DMS153 treated with DMSO at 0.1 percent for 48 hours (cell line): ENCODE results near the gene RPL41.
"Not testable (repeated sequence)": the region's sequence is repeated elsewhere in the genome, so short reads cannot be mapped to it uniquely, and the experiment has no call there.

Experiments used
- DNase-seq: peaks from one replicate; lab custom pipeline; 2025; ENCODE audit not compliant: unreplicated experiment; lab: John Stamatoyannopoulos, UW

Gene RPL41

DNA sequence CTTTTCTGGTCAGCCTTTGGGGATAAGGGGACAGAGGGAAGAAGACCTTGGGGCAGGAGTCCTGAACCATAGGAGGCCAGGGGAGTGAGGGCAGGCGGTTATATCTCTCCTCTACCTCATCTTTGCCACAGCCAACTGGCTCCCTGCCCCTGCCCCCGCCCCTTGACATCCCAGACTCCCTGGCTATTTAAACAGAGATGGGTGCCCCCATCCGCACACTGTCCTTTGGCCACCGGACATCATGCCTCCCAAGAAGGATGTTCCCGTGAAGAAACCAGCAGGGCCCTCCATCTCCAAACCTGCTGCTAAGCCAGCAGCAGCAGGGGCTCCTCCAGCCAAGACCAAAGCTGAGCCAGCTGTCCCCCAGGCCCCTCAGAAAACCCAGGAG, 37.2 kb downstream of the RPL41 start:
- DNase-seq = no peak

DNA sequence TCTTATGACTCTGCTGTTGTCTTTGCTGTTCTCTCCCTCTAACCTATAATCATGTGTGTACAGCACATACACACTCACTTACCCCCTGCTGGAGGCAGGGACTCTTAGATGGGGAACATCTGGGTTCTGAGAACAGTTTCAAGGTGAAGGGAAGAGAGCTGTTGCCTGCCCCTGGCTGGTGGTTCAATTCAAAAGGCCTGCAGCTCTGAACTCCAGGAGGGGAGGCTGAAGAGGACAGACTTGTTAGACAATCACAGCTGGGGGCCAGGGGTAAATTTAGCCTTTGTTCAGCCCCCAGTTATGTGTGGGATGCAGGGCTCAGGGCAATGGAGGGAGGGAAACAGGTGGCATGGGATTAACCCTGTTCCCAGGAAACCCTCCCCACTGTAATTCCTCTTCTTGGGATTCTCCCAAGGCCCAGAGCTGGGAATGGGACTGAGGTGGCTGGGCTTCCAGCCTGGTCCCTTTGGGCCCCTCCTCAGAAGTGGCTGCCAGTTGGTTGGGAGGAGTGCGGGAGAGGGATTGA, 37.9 kb downstream of the RPL41 start:
- no peak for DNase-seq

DNA sequence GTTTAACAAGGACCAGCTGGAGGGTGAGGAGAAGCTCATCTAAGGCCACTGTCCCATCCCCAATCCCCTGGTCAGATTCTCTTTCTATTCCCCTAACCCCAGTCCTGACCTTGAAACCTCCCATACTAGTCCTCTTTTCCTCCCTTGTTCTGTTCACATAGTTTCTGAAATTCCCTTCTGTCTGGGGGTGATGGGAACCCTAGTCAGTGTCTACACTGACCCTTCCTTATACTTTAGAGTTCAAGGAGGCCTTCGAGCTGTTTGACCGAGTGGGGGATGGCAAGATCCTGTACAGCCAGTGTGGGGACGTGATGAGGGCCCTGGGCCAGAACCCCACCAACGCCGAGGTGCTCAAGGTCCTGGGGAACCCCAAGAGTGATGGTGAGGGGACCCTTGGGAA, 38.4 kb downstream of the RPL41 start:
- no peak for DNase-seq

DNA sequence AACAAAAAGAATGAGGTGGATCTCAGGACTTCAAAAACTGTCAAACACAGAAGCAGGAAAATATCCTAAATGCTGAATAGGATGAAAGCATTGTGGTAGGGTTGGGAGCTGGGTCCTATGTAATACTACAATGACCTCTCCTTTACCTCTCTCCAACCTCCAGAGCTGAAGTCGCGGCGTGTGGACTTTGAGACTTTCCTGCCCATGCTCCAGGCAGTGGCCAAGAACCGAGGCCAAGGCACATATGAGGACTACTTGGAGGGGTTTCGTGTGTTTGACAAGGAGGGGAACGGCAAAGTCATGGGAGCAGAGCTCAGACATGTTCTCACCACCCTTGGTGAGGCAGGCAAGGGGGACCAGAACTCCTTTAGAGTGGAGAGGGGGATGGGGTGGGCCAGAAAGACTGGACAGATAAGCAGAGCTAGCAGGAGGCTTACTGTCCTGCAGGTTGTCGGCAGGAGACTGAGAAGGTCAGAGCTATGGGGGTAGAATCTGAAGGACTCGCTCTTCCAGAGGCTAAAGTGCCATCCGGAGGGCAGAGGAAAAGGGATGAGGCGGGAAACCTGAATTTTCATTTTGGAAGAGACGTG, 38.9 kb downstream of the RPL41 start:
- DNase-seq = no peak

DNA sequence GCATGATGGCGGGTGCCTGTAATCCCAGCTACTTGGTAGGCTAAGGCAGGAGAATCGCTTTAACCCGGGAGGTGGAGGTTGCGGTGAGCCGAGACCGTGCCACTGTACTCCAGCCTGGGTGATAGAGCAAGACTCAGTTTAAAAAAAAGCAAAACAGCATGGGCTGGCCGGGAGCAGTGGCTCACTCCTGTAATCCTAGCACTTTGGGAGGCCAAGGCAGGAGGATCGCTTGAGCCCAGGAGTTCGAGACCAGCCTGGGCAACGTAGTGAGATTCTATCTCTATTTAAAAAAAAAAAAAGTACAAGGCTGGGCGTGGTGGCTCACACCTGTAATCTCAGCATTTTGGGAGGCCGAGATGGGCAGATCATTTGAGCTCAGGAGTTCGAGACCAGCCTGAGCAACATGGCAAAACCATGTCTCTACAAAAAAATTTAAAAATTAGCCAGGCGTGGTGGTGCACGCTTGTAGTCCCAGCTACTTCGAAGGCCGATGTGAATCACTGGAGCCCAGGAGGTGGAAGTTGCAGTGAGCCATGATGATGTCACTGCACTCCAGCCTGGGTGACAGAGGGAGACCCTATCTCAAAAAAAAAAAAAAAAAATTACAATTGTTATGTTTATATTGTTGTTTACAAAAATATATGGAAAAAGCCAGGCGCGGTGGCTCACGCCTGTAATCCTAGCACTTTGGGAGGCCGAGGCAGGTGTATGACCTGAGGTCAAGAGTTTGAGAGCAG, 40.2 kb downstream of the RPL41 start:
- not testable (repeated sequence) for DNase-seq

DNA sequence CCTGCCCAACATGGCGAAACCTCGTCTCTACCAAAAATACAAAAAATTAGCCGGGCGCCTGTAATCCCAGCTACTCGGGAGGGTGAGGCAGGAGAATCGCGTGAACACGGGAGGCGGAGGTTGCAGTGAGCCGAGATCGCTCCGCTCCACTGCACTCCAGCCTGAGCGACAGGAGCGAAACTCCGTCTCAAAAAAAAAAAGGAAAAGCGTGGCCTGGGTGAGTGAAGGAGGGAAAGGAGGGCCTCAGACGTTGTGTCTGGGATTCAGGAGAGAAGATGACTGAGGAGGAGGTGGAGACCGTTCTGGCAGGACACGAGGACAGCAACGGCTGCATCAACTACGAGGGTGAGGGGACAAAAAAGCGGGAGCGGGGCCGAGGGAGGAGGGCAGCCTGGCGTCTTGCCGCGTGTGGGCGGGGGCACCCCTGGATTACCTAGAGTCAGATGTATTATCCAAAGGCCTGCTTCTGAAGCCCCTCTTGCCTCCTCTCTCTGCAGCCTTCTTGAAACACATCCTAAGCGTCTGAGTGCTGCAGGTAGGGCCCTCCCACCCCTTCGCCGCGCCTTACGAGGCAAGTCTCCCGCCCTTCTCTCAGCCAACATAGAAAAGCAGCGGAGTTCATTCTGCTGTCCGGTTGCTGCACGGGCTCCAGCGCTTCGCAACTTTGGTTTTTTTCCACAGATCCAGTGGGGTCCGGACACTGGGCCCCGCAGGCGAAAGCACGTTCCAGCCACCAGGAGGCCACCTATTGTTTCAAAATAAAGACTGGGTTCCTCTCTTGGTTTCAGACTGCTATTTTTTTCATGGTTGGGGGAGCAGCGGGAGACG, 41.0 kb downstream of the RPL41 start:
- peak; percentile 87 for DNase-seq

DNA sequence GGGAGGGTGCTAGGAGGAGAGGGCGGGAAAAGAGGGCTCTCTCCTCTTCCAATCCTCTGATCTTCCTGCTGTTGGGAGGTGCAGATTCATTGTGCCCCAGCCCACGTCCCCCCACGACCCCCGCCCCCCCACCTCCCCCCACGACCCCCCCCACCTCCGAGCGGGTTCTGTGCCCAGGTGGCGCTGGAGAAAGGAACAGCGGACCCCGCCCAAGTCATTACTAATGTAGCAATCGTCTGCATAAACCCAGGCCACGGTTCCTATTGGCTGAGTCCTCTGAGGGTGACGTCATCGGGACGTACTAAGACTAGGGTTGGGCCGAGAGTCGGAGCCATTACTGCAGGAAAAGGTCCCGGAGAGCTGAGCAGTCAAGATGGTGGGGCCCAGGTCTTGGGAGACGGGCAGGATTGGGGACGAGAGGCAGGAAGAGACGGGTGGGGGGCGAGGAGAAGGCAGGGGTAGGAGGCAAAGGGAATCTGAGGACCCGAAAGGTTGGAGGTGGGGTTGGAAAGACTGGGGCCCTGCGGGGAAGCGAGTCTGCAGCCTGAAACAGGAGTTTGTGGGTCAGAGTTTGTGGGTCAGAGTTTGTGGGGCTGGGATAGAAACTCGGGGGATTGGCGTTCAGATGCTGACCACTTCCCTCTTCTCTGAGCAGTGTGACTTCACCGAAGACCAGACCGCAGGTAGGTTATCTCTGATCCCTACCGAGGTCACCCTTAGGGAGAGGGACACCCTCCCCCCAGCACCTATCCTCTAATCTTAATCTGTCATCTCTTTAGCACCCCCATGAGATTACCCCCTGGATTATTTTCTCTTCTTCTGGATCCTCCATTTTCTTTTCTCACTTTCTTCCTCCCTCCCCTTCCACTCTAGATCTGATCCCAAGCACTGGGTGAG, 41.8 kb downstream of the RPL41 start, which contains the start of gene MYL6:
Gene MYL6 (plus strand): TSS at position 331 of the 897 bp plus-strand sequence. CDS start 43 bp downstream, at position 374.
- peak; percentile 95 for DNase-seq

DNA sequence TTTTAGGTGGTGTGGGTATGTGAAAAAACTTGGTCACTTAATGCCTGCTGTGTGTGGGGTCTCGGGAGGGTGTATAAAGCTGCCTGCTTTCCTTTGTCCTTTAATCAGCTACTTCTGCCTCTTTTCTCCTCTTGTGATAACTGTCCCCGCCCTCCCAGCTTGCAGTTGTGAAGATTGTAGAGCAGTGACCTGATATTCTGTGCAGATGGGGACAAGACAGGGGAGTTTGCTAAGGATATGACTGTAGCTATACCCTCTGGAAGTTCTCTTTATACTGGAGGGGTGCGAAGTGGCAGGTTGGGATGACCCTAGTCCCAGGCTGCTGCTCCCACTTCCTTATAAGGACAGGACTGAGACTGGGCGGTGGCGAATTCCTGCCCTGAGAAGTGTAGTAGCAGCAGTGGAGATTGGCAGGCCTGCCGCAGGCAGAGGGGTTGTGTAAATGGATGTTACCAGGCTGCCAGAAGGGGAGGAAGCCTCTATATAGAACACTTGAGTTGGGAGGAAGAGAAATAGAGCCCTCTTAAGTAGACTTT, 42.6 kb downstream of the RPL41 start:
- DNase-seq = no peak

DNA sequence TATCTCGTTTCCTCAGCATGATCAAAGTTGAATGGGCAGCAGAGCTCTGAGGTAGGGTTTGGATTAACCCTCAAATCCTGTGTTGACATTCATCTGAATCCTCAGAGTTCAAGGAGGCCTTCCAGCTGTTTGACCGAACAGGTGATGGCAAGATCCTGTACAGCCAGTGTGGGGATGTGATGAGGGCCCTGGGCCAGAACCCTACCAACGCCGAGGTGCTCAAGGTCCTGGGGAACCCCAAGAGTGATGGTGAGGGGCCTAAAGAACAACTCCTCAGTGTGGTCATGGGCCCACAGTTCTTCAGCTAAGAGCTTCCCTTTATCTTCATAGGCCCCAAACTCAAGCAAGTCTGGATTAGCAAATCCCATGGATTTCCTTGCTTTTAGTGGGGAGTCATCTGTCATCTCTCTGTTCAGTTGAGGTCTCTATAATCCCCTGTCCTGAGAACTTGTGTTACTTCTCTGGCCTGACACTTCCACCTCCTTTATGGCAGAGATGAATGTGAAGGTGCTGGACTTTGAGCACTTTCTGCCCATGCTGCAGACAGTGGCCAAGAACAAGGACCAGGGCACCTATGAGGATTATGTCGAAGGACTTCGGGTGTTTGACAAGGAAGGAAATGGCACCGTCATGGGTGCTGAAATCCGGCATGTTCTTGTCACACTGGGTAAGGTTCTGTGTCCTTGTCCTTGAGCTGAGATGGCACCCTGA, 43.2 kb downstream of the RPL41 start:
- DNase-seq = no peak

DNA sequence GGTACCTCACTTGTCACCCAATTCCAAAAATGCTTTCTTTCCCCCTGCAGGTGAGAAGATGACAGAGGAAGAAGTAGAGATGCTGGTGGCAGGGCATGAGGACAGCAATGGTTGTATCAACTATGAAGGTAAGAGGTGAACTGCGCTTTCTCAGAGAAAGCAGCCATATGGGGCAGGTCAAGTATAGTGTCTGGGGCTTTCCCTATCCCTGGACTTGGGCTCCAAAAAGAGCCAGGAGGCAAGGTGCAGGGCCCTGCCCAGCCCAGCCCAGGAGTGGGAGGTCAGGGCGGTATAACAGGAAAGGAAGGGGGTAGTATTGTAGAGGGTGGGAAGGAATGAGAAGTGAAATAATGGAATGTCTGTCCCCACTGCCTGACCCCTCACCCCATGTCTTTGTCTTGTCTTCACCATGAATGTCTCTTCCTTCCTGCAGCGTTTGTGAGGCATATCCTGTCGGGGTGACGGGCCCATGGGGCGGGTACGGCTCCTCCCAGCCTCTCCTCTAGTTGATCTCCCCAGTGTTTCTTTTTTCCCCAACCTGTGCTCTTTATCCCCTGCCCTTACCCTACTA, 43.8 kb downstream of the RPL41 start:
- no peak for DNase-seq

DNA sequence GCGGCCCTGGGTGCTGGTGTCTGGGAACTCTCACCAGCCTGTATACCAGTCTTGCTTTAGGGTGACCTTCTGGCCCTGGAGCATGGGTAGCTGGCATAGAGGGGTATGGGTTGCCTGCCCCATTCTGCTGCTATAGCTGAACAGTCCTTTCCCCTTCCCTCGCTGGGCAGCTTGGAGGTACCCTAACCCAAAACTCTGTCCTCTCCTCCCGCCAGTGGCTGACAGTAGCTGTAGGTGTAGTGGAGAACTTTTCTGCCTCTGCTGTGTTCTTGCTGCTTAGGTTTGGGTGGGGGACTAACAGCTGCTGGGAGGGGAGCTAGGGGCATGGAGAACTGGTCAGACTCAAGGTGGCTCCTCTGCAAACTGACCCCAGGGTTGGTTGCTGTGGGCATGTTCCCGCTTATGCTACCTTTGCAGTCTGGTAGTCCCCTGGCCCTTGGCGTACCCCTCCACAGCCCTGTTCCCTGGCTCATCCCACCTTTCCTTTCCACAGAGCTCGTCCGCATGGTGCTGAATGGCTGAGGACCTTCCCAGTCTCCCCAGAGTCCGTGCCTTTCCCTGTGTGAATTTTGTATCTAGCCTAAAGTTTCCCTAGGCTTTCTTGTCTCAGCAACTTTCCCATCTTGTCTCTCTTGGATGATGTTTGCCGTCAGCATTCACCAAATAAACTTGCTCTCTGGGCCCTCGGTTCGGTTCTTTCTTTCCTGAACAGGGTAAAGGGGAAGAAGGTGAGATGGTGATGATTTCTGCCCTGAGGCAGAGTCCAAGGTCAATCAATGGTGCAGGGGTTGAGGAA, 44.7 kb downstream of the RPL41 start:
- no peak for DNase-seq

DNA sequence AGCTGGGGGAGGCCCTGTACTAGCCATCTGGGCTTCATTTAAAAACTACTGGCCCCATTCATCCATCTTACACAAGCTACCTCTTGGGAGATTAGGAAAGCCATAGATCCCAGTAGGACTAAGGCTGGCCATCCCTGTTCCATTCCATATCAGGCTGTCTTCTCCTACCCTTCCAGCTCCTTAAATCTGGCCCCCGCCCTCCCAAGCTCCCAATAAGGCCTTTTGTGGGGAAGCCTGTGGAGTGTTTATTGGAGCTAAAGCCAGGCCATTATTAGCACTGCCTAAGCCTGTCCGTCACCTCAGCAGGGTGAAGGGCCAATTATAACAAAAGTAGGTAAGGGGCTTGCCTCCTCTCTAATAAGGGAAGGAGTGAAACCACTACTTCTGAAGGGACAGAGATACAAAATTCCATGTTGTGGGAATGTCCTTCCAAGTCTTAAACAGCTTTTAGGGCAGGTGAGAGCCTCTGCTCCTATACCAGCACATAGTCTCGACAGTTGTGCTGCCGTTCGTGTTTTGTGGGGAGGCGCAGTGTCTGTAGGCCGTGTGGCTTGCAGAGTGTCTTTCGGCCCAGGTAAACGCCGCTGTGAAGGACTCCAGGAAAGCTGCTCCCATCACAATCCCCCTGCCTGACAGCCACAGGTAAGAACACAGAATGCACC, 45.4 kb downstream of the RPL41 start:
- no peak for DNase-seq

DNA sequence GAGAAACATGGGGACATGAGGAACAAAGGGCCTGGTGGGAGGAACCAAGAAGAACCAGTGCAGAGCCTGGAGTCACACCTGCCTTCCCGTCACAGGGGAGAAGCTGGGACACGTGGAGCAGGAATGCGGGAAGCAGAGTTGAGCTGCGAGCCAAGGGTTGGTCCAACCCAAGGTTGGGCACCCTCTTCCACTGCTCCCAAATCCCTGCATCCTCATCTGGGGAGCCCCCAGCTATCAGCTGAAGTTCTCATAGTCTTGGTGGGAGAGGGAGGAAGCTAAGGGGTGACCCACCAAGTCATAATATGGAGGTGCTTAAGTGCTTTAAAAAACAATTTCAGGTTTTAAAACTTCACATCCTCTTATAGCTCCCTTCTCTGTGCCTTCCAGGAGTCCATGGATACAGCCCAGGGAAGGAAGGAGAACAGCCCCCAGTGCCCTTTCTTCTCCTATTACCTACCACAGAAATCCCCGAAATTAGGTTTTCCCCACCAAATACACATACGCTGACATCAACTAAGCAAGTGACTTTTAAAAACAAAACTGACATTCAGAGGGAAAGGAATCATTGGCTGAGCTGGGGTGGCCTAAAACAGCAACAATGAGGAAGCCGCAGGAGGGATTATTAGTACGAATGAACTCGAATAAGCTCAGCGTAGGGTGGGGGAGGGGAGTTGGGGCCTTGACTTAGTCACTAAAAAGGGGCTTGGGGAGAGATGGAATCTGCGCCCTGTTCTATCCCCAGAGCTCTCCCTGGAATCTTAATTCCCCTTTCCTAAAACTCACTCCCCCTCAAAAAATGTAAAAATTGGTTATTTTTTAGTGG, 46.2 kb downstream of the RPL41 start:
- no peak for DNase-seq

DNA sequence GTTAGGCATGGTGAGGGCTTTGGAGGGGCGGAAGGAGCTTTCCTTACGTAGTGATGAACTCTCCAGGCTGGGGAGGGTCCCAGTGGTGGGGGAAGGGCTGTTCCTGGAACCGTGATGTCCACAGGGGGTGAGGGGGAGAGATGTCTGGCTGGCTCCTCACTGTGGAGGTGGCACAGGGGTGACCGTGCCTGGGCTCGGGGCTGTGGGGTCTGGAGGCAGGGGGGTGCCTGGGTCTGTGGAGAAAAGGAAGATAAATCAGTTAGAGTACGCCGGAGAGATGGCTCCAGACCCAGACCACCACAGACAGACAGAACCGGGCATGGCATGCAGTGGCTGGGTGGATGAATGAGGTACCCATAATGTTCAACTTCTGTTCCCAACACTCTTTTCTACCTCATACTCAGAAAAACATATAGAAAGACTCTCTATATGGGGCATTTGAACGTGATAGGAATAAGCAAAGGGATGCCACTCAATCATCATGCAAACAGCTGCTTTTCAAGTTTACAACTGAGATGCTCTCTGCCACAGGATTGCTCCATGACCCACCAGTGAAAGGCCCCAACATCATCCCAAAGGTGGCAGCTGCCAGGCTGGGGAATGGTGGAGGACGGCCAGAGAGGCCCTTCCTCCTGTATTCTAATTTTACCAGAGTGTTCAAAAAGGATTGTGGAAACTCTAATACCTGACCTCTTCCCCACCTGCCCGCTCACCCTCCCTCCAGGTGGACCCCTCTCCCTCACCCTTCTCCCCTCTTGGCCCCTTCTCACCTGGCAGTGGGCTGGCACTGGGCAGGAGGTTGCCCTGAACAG, 47.3 kb downstream of the RPL41 start:
- DNase-seq = no peak

DNA sequence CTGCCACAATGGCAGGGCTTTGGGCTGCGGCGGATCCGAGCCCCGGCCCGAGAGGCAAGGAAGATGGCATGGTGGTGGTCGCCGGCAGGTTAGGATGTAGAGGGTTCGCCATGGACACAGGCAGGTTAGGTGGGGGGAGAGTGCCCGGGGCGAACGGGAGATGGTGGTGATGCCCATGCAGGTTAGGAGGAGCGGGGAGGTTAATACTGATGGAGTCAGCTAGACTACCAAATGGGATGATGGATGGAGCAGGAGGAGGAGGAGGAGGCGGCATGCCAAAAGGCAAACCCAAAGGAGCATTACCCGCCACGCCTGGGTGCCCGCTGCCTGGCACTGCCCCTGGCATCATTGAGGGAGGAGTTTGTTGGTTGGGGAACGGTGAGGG, 47.9 kb downstream of the RPL41 start:
- DNase-seq = no peak

DNA sequence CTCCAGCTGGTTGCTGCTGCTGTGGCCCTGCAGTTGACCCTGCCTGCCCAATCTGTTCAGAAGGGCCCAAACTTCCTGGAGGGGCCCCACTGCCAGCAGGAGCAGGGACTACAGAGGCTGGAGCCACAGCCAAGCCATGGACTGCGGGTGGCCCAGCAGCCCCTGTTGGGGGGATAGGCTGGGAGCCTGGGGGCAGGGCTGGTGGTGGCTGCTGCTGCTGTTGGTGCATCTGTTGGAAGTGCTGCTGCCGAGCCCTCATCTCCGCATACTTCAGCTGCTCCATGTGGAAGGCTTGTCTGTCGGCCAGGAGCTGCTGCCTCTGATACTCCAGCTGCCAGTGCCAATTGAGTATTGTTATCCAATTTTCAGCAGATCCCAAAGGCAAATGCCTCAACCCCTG, 48.9 kb downstream of the RPL41 start:
- DNase-seq = no peak
